ENCODE data around the gene WSCD2. TPM values are rescaled to one million over a fixed set of nuclear protein-coding genes. Genes with fewer than 3 reads are reported as not detected.

WSCD2 gene
- 0.08 TPM for total RNA-seq (2013)
- polyA plus RNA-seq (not detected), polyA minus RNA-seq (not detected in 2 replicates), total RNA-seq (0 to 1.7 (median 0.05) reads per million in 11 experiments)

DNA sequence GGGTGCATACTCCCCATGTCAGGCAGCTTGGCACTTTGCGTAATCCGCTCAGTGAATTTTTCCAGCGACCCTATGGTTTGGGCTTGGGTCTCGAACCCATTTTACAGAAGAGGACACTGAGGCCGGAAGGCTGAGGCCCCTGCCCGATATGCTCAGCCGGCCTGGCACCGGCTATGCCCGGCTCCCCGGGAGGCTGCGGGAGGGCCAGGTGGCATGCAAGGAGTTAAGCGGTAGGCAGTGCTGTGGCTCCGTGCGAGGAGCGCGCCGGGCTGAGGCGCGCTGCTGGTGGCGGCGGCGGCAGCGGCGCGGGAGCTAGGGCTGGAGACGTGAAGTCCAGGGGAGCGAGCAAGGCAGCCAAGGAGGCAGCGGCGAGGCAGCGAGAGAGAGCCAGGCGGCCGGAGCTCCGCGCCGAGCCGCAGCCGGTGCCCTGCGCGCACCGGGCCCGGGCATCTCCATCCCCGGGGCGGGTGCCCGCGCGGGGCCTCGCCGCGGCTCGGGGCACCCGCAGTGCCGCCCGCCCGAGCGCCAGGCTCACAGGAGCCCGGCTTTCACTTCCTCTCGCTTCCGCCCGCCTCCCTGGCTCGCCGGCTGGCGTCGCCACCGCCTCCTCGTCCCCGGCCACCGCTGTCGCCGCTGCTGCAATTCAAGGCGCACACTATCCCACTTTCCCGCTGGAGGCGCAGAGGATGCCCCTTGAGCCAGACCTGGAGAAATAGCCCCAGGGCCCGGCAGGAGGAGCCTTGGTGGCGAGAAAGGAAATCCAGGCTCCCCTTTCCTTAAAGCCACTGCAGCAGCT lies at the start of gene WSCD2:
Gene WSCD2 (plus strand): TSS at position 272 of the 796 bp plus-strand sequence. CDS start 66,545 bp downstream, outside the sequence.
- DNase-seq, result peak; percentile 3 to 27 (median 21)
- Histone ChIP-seq H3K4me3 (replicated peaks in 1 of 3; ENCODE audit: low read depth in 2 of 3, low read length in 3 of 3) (peak within 1 kb of the TSS in 1 of 3 experiments; percentile 55), H3K9me3 (replicated peaks in 1 of 2; ENCODE audit: control insufficient read depth in 1 of 2, insufficient read depth in 1 of 2, low read length in 2 of 2) (peaks cover 0 to 11% of the 10 kb centered on the region in 2 donors), H3K79me2 (ENCODE audit: insufficient read depth, low read length) (no peaks in the 10 kb centered on the region), H3K4me2 (replicated peaks; ENCODE audit: extremely low read depth, low read length, poor library complexity, severe bottlenecking) (peak within 1 kb of the TSS; percentile 61), H3K4me1 (ENCODE audit: control insufficient read depth in 1 of 2, insufficient read depth in 2 of 2, low read length in 2 of 2) (peaks cover 7 to 12% of the 10 kb centered on the region in 2 donors), H3K27me3 (ENCODE audit: control insufficient read depth in 2 of 2, insufficient read depth in 2 of 2, low read length in 2 of 2) (peaks cover 27 to 52% of the 10 kb centered on the region in 2 donors), H4K20me1 (ENCODE audit: insufficient read depth, low read length) (no peaks in the 10 kb centered on the region), H2AFZ (ENCODE audit: insufficient read depth, low read depth, low read length, poor library complexity, severe bottlenecking) (no peak within 1 kb of the TSS), H3K9ac (ENCODE audit: insufficient read depth, low read length, poor library complexity, severe bottlenecking) (no peak within 1 kb of the TSS), H3K27ac (ENCODE audit: low read depth in 1 of 2, low read length in 2 of 2) (no peak within 1 kb of the TSS), H3K36me3 (replicated peaks in 1 of 2; ENCODE audit: control insufficient read depth in 1 of 2, insufficient read depth in 2 of 2, low read length in 2 of 2) (no peaks in the 10 kb centered on the region)
- TF ChIP-seq, protein P1, sequence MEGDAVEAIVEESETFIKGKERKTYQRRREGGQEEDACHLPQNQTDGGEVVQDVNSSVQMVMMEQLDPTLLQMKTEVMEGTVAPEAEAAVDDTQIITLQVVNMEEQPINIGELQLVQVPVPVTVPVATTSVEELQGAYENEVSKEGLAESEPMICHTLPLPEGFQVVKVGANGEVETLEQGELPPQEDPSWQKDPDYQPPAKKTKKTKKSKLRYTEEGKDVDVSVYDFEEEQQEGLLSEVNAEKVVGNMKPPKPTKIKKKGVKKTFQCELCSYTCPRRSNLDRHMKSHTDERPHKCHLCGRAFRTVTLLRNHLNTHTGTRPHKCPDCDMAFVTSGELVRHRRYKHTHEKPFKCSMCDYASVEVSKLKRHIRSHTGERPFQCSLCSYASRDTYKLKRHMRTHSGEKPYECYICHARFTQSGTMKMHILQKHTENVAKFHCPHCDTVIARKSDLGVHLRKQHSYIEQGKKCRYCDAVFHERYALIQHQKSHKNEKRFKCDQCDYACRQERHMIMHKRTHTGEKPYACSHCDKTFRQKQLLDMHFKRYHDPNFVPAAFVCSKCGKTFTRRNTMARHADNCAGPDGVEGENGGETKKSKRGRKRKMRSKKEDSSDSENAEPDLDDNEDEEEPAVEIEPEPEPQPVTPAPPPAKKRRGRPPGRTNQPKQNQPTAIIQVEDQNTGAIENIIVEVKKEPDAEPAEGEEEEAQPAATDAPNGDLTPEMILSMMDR (IDR thresholded peaks at IDR 0.05), result no peak
- Mint-ChIP-seq H3K27ac (no peak within 1 kb of the TSS), H3K27me3 (ENCODE audit: low read depth in 3 of 3) (peaks cover 53 to 63% (median 61%) of the 10 kb centered on the region in 3 donors), H3K36me3 (no peaks in the 10 kb centered on the region), H3K4me3 (peak within 1 kb of the TSS; percentile 62 to 74), H3K9me3 (peaks cover 0 to 6% (median 3%) of the 10 kb centered on the region in 7 donors), H3K4me1 (peaks cover 6% of the 10 kb centered on the region)
- intact Hi-C loops (cut with micrococcal nuclease), result no loop called here
- 2% methylated on average over 74 of the region's 74 CpGs for WGBS (ENCODE audit: insufficient coverage)

DNA sequence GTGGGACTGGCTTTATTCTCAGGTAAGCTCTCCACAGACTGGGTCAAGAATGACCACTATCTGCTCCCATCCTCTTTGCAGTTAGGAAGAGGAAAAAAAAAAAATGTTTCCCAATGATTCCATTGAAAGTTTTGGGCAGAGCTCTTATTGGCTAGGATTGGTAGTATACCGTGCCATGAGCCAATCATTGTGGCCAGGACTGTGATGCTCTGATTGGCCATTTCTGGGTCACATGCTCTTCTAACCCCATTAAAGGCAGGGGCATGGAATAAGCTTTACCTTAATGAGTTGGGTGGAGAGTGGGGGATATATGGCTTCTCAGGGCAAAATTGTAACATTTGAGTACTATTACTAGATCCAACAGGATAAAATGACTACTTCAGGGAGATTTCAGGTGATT lies 49.4 kb upstream of the WSCD2 start:
- Histone ChIP-seq H3K27ac (ENCODE audit: low read depth in 1 of 2, low read length in 2 of 2) (no peak overlapping the region), H3K9ac (ENCODE audit: insufficient read depth, low read length, poor library complexity, severe bottlenecking) (no peak overlapping the region), H3K36me3 (replicated peaks in 1 of 2; ENCODE audit: control insufficient read depth in 1 of 2, insufficient read depth in 2 of 2, low read length in 2 of 2) (no peaks in the 10 kb centered on the region), H4K20me1 (ENCODE audit: insufficient read depth, low read length) (no peaks in the 10 kb centered on the region), H3K4me2 (replicated peaks; ENCODE audit: extremely low read depth, low read length, poor library complexity, severe bottlenecking) (no peak overlapping the region), H3K4me1 (ENCODE audit: control insufficient read depth in 1 of 2, insufficient read depth in 2 of 2, low read length in 2 of 2) (no peaks in the 10 kb centered on the region), H2AFZ (ENCODE audit: insufficient read depth, low read depth, low read length, poor library complexity, severe bottlenecking) (no peak overlapping the region), H3K9me3 (replicated peaks in 1 of 2; ENCODE audit: control insufficient read depth in 1 of 2, insufficient read depth in 1 of 2, low read length in 2 of 2) (no peaks in the 10 kb centered on the region), H3K27me3 (ENCODE audit: control insufficient read depth in 2 of 2, insufficient read depth in 2 of 2, low read length in 2 of 2) (no peaks in the 10 kb centered on the region), H3K4me3 (replicated peaks in 1 of 3; ENCODE audit: low read depth in 2 of 3, low read length in 3 of 3) (no peak overlapping the region), H3K79me2 (ENCODE audit: insufficient read depth, low read length) (no peaks in the 10 kb centered on the region)
- DNase-seq, result no peak
- Mint-ChIP-seq H3K27ac (no peak overlapping the region), H3K4me3 (no peak overlapping the region), H3K9me3 (peaks cover 0 to 3% (median 0%) of the 10 kb centered on the region in 7 donors), H3K4me1 (no peaks in the 10 kb centered on the region), H3K27me3 (ENCODE audit: low read depth in 3 of 3) (peaks cover 0 to 10% (median 10%) of the 10 kb centered on the region in 3 donors), H3K36me3 (no peaks in the 10 kb centered on the region)
- TF ChIP-seq, protein P1 (IDR thresholded peaks at IDR 0.05), result no peak
- intact Hi-C loops (cut with micrococcal nuclease), result no loop called here
- no CpG with 5 or more reads among the region's 1 CpG for WGBS (ENCODE audit: insufficient coverage)
